Measurements from ENCODE around the gene JMJD7. TPM values are rescaled to one million over a fixed set of nuclear protein-coding genes. Genes with fewer than 3 reads are reported as not detected.

JMJD7 gene
- total RNA-seq, 1 donor from 2014 or later, result 17.7 TPM

DNA sequence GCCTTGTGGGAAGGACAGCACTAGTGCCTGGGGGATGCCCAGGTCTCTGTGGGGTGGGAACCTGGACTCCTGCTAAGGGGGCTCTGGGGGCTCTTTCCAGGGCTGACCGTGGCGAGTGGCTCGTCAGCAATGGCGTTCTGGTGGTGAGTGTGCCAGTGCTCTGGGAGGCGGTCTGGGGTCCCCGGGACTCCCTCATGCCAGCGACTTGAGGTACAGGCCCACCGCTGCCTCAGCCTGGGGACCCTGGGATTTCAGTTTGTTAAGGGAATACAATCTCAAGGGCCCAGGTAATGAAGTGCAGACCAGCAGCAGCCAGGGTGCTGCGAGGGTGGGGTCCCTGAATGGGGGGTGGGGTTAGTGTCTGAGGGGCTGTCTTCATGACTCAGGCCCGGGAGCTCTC is 13.2 kb downstream of the JMJD7 start:
- intact Hi-C loops (cut with micrococcal nuclease), result no loop called here

- intact Hi-C loops (cut with micrococcal nuclease), result no loop called here
Measured at GRCh38 chr15:41842229-41842628, 14.3 kb downstream of the JMJD7 start.

DNA sequence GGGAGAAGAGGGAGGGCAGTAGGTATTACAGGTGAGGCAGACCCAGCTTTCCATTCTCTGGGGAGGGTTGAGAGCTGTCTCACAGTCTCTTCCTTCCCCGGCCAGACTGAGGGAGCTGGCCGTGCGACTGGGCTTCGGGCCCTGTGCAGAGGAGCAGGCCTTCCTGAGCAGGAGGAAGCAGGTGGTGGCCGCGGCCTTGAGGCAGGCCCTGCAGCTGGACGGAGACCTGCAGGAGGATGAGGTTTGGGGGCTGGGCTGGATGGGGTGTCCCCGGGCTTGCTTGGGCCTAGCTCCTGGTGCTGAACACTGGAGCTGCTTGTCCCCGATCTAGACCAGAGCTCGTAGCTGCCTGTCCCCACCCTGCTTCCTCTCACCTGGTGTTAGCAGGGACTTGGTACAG is 15.7 kb downstream of the JMJD7 start:
- intact Hi-C loops (cut with micrococcal nuclease), result no loop called here

DNA sequence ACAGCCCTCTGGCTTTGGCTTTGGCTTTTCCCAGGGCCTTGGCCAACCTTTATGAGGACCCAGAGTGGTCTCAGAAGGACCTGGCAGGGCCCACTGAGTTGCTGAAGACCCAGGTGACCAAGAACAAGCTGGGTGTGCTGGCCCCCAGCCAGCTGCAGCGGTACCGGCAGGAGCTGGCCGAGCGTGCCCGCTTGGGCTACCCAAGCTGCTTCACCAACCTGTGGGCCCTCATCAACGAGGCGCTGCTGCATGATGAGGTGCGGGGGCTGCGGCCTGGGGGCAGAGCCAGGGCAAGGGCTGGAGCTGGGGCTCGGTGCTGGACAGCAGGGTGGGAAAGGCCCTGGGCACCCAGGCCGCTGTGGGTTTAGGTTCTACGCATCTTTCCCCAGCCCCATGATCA is 16.9 kb downstream of the JMJD7 start:
- intact Hi-C loops (cut with micrococcal nuclease), result no loop called here

GRCh38 chr15:41847206-41847605 is 19.3 kb downstream of the JMJD7 start:
- intact Hi-C loops (cut with micrococcal nuclease), result no loop called here

- intact Hi-C loops (cut with micrococcal nuclease), result no loop called here
Measured at GRCh38 chr15:41847981-41848380, 20.1 kb downstream of the JMJD7 start.

GRCh38 chr15:41848631-41849030 is 20.7 kb downstream of the JMJD7 start:
- intact Hi-C loops (cut with micrococcal nuclease), result no loop called here

DNA sequence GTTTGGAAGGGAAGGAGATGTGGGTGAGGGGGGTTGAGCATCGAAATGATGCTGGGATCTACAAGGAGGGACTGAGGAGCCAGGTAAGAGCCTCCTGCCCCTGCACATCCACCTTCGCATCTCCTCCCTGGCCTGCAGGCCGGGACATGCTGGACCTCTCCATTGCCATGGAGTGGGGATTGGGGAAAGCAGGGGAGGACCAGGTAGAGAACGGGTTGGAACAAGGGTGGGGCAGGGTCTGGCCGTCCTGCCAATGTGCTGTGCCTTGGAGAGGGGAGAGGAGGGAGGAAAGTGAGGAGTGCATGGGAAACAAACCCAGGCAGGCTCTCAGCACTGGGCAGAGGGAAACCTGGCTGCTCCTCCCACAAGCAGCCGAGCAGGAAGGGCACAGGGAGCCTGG is 21.3 kb downstream of the JMJD7 start:
- intact Hi-C loops (cut with micrococcal nuclease), result no loop called here

- intact Hi-C loops (cut with micrococcal nuclease), result no loop called here
Measured at GRCh38 chr15:41849861-41850260, 22.0 kb downstream of the JMJD7 start.

GRCh38 chr15:41850482-41851166 is 22.7 kb downstream of the JMJD7 start:
- intact Hi-C loops (cut with micrococcal nuclease), result no loop called here

DNA sequence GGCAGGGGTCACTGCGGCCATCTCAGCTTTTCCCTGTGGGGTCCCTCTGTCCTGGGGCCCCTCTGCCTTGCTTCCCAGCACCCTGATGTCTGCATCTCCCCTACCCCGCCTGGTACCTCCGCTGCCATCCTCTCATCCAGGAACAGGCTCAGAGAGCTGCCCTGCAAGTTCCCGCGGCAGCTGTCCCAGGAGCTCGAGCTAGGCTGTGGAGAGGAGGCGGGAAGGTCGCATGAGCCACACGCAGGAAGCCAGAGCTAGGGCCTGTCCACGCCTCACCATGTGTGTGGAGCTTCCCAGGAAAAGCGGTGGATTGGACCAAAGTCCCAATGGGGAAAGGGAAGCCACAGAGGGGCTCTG is 23.3 kb downstream of the JMJD7 start:
- intact Hi-C loops (cut with micrococcal nuclease), result no loop called here

GRCh38 chr15:41851755-41852370 is 24.0 kb downstream of the JMJD7 start:
- intact Hi-C loops (cut with micrococcal nuclease), result no loop called here

- intact Hi-C loops (cut with micrococcal nuclease), result no loop called here
Measured at GRCh38 chr15:41852736-41853590, 25.1 kb downstream of the JMJD7 start.

- intact Hi-C loops (cut with micrococcal nuclease), result no loop called here
Measured at GRCh38 chr15:41853831-41854230, 25.9 kb downstream of the JMJD7 start.

- intact Hi-C loops (cut with micrococcal nuclease), result no loop called here
Measured at GRCh38 chr15:41854443-41854842, 26.6 kb downstream of the JMJD7 start.

DNA sequence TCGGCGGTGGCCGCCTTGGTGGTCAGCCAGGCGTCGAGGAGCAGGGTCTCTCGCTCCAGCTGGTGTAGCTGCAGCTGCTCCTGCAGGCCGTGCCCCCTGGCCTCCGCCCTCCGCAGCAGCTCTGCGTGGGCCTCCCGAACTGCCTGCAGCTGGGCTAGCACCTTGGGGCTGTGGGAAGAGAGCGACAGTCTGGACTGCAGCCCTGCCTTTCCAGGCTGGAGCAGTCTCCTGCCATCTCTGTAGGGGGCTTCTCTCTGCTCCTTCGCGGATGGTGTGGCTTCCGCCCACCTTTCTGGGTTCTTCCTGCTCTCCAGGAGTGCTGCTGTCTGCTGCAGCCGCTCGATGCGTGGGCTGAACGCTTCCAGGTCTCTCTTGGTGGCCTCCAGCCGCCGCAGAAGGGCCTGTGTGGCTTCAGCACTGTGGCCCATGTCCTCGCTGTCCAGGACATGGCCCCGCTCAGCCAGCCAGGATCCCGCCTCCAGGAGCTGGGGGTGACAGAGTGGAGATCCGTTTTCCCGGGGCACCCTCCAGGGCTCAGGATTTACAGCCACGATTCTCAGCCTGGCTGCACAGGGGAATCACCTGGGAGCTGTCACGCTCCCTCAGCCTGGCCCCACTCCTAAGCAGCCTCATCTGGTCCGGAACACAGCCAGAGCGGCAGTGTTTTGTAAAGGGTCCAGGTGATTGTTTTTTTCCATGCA is 27.5 kb downstream of the JMJD7 start:
- intact Hi-C loops (cut with micrococcal nuclease), result no loop called here

- intact Hi-C loops (cut with micrococcal nuclease), result no loop called here
Measured at GRCh38 chr15:41856262-41856661, 28.4 kb downstream of the JMJD7 start.

GRCh38 chr15:41856716-41857115 is 28.8 kb downstream of the JMJD7 start:
- intact Hi-C loops (cut with micrococcal nuclease), result no loop called here

GRCh38 chr15:41857316-41857715 is 29.4 kb downstream of the JMJD7 start:
- intact Hi-C loops (cut with micrococcal nuclease), result no loop called here

GRCh38 chr15:41858756-41859155 is 30.9 kb downstream of the JMJD7 start:
- intact Hi-C loops (cut with micrococcal nuclease), result no loop called here

DNA sequence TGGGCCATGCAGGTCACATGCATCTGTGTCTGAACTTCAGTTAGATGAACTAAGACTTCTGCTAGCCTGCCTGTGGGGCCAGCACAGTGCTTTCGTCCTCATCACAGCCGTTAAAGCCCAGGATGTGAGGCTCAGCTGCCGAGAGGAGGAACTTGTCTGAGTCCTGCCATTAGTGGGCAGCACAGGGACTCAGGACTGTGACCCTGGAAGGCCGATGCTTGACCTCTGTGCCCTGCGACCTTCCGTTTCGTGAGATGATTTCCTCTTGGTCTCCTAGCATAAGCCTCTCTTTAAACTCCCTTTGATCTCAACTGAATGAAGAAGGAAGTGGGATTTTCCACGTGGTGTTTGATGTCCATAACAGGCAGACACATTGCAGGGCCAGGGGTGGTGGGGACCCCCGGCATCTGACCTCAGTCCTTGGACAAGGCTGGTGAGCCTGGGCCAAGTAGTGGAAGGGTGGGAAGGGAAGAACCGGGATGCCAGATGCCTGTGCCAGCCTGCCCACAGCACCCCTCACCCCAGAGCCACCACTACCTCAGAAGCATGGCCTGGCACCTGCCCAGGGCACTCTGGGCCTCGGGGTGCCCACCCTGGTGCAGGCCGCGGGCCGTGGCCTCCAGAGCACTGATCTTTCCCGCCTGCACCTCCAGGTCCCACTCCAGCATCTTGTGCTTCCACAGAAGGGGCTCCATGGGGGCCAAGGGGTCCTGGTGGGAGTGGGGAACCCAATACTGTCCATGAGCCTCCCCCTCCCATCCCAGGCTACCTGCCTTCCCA is 32.3 kb downstream of the JMJD7 start:
- intact Hi-C loops (cut with micrococcal nuclease), result no loop called here
